Kidney (tissue), 14 donors: ENCODE results near the gene IL3RA. TPM values are rescaled to one million over a fixed set of nuclear protein-coding genes. Genes with fewer than 3 reads are reported as not detected.

Source experiments
- DNase-seq, 5 donors: peaks; one replicate each; pipeline ENCODE4 v3.0.0-alpha.2; 2013 to 2020
- FAIRE-seq: peaks from 2 replicates; lab custom pipeline; 2012; peaks lifted over from hg19 to GRCh38; lab: Jason Lieb, UNC
- H3K27ac ChIP-seq, 2 donors: one replicate each; pipeline ENCODE4 v1.7.0; 2013; ENCODE audit warnings: low read depth in 2 of 2, low read length in 2 of 2, inconsistent platforms in 1 of 2
- H3K27me3 ChIP-seq: one replicate; pipeline ENCODE4 v1.7.1; 2013; ENCODE audit warnings: low read length, inconsistent platforms; ENCODE audit not compliant: control insufficient read depth, insufficient read depth
- H3K36me3 ChIP-seq, 3 donors: one replicate each; pipeline versions ENCODE4 v1.7.0 to v1.7.1; 2013; ENCODE audit warnings: low read length in 3 of 3, control low read depth in 1 of 3, inconsistent platforms in 1 of 3; ENCODE audit not compliant: insufficient read depth in 3 of 3, control insufficient read depth in 2 of 3
- H3K4me1 ChIP-seq, 3 donors: one replicate each; pipeline versions ENCODE4 v1.7.0 to v1.7.1; 2013; ENCODE audit warnings: low read length in 3 of 3, inconsistent platforms in 1 of 3, low read depth in 1 of 3; ENCODE audit not compliant: control insufficient read depth in 2 of 3, insufficient read depth in 2 of 3
- H3K4me3 ChIP-seq, 3 donors: one replicate each; pipeline versions ENCODE4 v1.7.0 to v1.8.1; 2013; ENCODE audit warnings: low read length in 3 of 3, control low read depth in 1 of 3, inconsistent platforms in 1 of 3
- H3K9ac ChIP-seq, 3 donors: one replicate each; pipeline versions ENCODE4 v1.7.0 to v1.7.1; 2013; ENCODE audit warnings: low read length in 3 of 3, control low read depth in 1 of 3, inconsistent platforms in 1 of 3
- H3K9me3 ChIP-seq, 3 donors: one replicate each; pipeline versions ENCODE4 v1.7.0 to v1.7.1; 2013; ENCODE audit warnings: low read length in 3 of 3, control low read depth in 1 of 3, inconsistent platforms in 1 of 3; ENCODE audit not compliant: control insufficient read depth in 2 of 3, insufficient read depth in 1 of 3
- intact Hi-C: fragments of 100-400 bp; cut with DNase I; formaldehyde crosslinking; loops from one replicate; pipeline ENCODE4 v1.11.1; 2022
- polyA plus RNA-seq: library from polyadenylated mRNA; stranded (reverse); fragments of 350-450 nt; fragmentation: Illumina TruSeq; extraction: RNeasy Lipid Tissue Mini Kit (QIAGEN cat#74804); gene quantifications from one replicate; pipeline ENCODE4 v1.2.3, GENCODE V29; 2014; ENCODE audit warnings: low read depth, low replicate concordance; ENCODE audit not compliant: insufficient read depth
- total RNA-seq: library from RNA; stranded (reverse); fragmentation: NEBNext Ultra II Directional; extraction: Animal tissue kit (Norgen Biotek cat#: 25700); gene quantifications from one replicate; pipeline ENCODE4 v1.2.1, GENCODE V29; 2021
- TF ChIP-seq, protein P1 (sequence below): IDR thresholded peaks from 3 replicates; pipeline ENCODE4 v1.5.1; 2012; ENCODE audit warnings: mild to moderate bottlenecking, moderate library complexity, borderline replicate concordance; ENCODE audit not compliant: insufficient read depth; ENCODE audit errors: extremely low read depth
- donor health status: control.
- donor health status: control.
- donor health status: control.
- donor health status: control.
- donor health status: control.
- donor health status: DM: yes; HTN: yes; CAD: no.
- donor health status: Normal renal cell carcinoma (clear cell type).

The IL3RA gene
- total and polyA plus RNA-seq, 2 donors from 2014 or later, result 4.6 to 10.2 TPM

DNA sequence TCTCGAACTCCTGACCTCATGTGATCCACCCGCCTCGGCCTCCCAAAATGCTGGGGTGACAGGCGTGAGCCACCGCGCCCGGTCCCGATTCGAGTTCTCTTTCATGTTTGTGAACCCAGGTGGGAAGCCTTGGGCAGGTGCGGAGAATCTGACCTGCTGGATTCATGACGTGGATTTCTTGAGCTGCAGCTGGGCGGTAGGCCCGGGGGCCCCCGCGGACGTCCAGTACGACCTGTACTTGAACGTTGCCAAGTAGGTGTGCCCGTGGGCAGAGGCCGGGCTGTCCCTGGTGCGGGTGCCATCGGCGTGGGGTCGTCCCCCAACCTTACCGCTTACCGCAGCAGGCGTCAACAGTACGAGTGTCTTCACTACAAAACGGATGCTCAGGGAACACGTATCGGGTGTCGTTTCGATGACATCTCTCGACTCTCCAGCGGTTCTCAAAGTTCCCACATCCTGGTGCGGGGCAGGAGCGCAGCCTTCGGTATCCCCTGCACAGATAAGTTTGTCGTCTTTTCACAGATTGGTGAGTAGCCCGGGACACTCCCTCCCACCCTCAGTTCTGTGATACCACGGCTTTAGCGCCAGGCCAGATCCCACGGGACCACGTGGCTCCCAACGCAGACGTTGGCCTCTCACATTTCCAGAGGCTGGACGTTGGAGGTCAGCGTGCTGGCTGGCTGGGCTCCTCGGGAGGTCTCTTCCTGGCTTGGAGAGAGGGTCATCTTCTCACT is 15.6 kb downstream of the IL3RA start:
- peak in 1 of 5 donors; percentile 58 for DNase-seq
- H3K27ac ChIP-seq, result no peak overlapping the region
- intact Hi-C loops, result no loop called here
- H3K9me3 ChIP-seq, result no peaks in the 10 kb centered on the region
- no peaks in the 10 kb centered on the region for H3K27me3 ChIP-seq
- no peaks in the 10 kb centered on the region for H3K4me1 ChIP-seq
- FAIRE-seq, result no peak
- TF ChIP-seq, protein P1, sequence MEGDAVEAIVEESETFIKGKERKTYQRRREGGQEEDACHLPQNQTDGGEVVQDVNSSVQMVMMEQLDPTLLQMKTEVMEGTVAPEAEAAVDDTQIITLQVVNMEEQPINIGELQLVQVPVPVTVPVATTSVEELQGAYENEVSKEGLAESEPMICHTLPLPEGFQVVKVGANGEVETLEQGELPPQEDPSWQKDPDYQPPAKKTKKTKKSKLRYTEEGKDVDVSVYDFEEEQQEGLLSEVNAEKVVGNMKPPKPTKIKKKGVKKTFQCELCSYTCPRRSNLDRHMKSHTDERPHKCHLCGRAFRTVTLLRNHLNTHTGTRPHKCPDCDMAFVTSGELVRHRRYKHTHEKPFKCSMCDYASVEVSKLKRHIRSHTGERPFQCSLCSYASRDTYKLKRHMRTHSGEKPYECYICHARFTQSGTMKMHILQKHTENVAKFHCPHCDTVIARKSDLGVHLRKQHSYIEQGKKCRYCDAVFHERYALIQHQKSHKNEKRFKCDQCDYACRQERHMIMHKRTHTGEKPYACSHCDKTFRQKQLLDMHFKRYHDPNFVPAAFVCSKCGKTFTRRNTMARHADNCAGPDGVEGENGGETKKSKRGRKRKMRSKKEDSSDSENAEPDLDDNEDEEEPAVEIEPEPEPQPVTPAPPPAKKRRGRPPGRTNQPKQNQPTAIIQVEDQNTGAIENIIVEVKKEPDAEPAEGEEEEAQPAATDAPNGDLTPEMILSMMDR, result no peak
- no peak overlapping the region for H3K4me3 ChIP-seq
- no peak overlapping the region for H3K9ac ChIP-seq
- H3K36me3 ChIP-seq, result no peaks in the 10 kb centered on the region

GRCh38 chrX:1354036-1355019 is 17.7 kb downstream of the IL3RA start:
- H3K4me1 ChIP-seq, result no peaks in the 10 kb centered on the region
- FAIRE-seq (no peak), DNase-seq (peak in 1 of 5 donors; percentile 15)
- H3K9ac ChIP-seq, result no peak overlapping the region
- TF ChIP-seq, protein P1, result no peak
- H3K9me3 ChIP-seq, result peaks cover 0 to 3% (median 0%) of the 10 kb centered on the region in 3 donors
- H3K27ac ChIP-seq, result no peak overlapping the region
- H3K36me3 ChIP-seq, result no peaks in the 10 kb centered on the region
- intact Hi-C loops, result no loop called here
- H3K27me3 ChIP-seq, result no peaks in the 10 kb centered on the region
- no peak overlapping the region for H3K4me3 ChIP-seq

DNA sequence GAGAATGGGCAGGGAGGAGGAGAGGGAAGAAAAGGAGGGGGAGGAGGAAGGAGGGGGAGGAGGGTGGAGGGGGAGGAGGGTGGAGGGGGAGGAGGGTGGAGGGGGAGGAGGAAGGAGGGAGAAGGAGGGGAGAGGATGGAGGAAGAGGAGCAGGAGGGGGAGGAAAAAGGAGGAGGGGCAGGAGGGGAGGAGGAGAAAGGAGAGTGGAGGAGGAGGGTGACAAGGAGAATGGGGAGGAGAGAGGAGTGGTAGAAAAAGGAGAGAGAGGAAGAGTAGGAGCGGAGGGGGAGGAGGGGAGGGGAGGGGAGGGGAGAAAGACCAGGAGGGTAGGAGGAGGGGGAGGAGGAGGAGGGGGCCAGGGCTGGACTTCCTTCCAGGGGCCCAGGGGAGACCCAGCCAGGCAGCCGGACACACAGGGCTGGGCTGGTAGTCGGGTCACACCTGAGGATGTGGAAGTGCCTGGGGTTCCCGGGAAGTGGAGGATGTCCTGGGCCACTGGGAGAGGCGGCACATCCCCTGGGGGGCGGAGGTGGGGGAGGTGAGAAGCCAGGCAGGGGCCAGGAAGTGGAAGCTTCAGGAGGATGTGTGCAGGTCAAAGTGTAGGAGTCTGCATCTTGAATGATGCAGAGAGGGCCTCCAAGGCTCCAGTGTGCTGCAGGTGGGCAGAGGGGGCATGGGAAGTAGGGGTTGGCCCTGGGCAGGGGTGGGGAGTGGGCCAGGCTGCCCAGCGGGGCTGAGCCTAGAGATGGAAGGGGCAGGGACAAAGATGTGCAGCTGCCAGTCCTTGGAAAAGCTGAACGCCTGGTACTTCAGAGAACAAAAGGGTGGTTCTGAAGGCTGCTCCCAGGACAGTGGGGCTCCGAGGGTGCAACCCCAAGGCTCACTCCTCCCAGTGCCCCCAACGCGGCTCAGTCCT is 18.8 kb downstream of the IL3RA start:
- intact Hi-C loops, result no loop called here
- Histone ChIP-seq H3K27ac (no peak overlapping the region), H3K9ac (no peak overlapping the region), H3K4me1 (no peaks in the 10 kb centered on the region), H3K36me3 (no peaks in the 10 kb centered on the region), H3K9me3 (peaks cover 0 to 3% (median 0%) of the 10 kb centered on the region in 3 donors), H3K4me3 (no peak overlapping the region), H3K27me3 (no peaks in the 10 kb centered on the region)
- FAIRE-seq (no peak), DNase-seq (peak; percentile 9 to 64 (median 32))
- TF ChIP-seq, protein P1, result no peak
